Urinary bladder (tissue), 4 donors: ENCODE data around the gene SLC44A3. TPM values are rescaled to one million over a fixed set of nuclear protein-coding genes. Genes with fewer than 3 reads are reported as not detected.

Source experiments
- DNase-seq: peaks from one replicate; pipeline ENCODE4 v3.0.0-alpha.2; 2015; ENCODE audit errors: extremely low spot score
- H3K27ac ChIP-seq: one replicate; pipeline ENCODE4 v1.5.1; 2013; ENCODE audit warnings: low read depth, mild to moderate bottlenecking, moderate library complexity
- H3K36me3 ChIP-seq: one replicate; pipeline ENCODE4 v1.6.1; 2013; ENCODE audit warnings: mild to moderate bottlenecking, moderate library complexity; ENCODE audit not compliant: insufficient read depth
- H3K4me1 ChIP-seq: one replicate; pipeline ENCODE4 v1.6.1; 2013; ENCODE audit warnings: mild to moderate bottlenecking, moderate library complexity; ENCODE audit not compliant: insufficient read depth
- H3K4me3 ChIP-seq: one replicate; pipeline ENCODE4 v1.5.1; 2013; ENCODE audit warnings: low read depth, low read length
- WGBS: extraction: QIAGEN DNeasy Blood & Tissue Kit; methylation state at CpG from one replicate; pipeline ENCODE4 v1.1.7; 2013; 5-methylcytosine and 5-hydroxymethylcytosine counted together
- polyA plus RNA-seq: library from polyadenylated mRNA; stranded (reverse); fragments of 200-250 nt; gene quantifications from one replicate; pipeline ENCODE4 v1.2.3, GENCODE V29; 2013
- total RNA-seq: library from RNA; depleted of rRNA; stranded (reverse); fragments of >200 nt; gene quantifications from one replicate; pipeline ENCODE4 v1.2.3, GENCODE V29; 2014
- donor health status: healthy with polysubstance abuse.
- donor health status: healthy.

SLC44A3 gene
- total RNA-seq: 11.8 TPM
- polyA plus RNA-seq: 9.4 TPM

- Histone ChIP-seq H3K4me3 (peak within 1 kb of the TSS; percentile 79), H3K36me3 (no peaks in the 10 kb centered on the region), H3K4me1 (no peaks in the 10 kb centered on the region), H3K27ac (no peak within 1 kb of the TSS)
- WGBS: 1% methylated on average over 77 of the region's 77 CpGs
- DNase-seq: no peak
Observed at GRCh38 chr1:94819945-94820746, at the start of gene SLC44A3. TSS of gene SLC44A3 (plus strand) at chr1:94820357. CDS start at chr1:94820452, 95 bp downstream.

- no peaks in the 10 kb centered on the region for H3K4me1 ChIP-seq
- H3K36me3 ChIP-seq: no peaks in the 10 kb centered on the region
- no peak overlapping the region for H3K27ac ChIP-seq
- H3K4me3 ChIP-seq: no peak overlapping the region
- DNase-seq: no peak
- 94% methylated on average over 5 of the region's 5 CpGs for WGBS
Observed at GRCh38 chr1:94772230-94772641, 47.9 kb upstream of the SLC44A3 start.

- no peaks in the 10 kb centered on the region for H3K4me1 ChIP-seq
- no peak for DNase-seq
- no peak overlapping the region for H3K27ac ChIP-seq
- H3K4me3 ChIP-seq: no peak overlapping the region
- H3K36me3 ChIP-seq: no peaks in the 10 kb centered on the region
- 82% methylated on average over 3 of the region's 3 CpGs for WGBS
Observed at GRCh38 chr1:94772845-94773244, 47.3 kb upstream of the SLC44A3 start.

GRCh38 chr1:94773296-94773809 is 46.8 kb upstream of the SLC44A3 start:
- H3K4me1 ChIP-seq: no peaks in the 10 kb centered on the region
- H3K4me3 ChIP-seq: no peak overlapping the region
- WGBS: 88% methylated on average over 6 of the region's 6 CpGs
- no peak for DNase-seq
- no peaks in the 10 kb centered on the region for H3K36me3 ChIP-seq
- no peak overlapping the region for H3K27ac ChIP-seq

GRCh38 chr1:94773931-94774422 is 46.2 kb upstream of the SLC44A3 start:
- no peak overlapping the region for H3K27ac ChIP-seq
- H3K36me3 ChIP-seq: no peaks in the 10 kb centered on the region
- 90% methylated on average over 8 of the region's 8 CpGs for WGBS
- H3K4me1 ChIP-seq: no peaks in the 10 kb centered on the region
- DNase-seq: no peak
- H3K4me3 ChIP-seq: no peak overlapping the region

GRCh38 chr1:94776474-94776873 is 43.7 kb upstream of the SLC44A3 start:
- H3K4me1 ChIP-seq: no peaks in the 10 kb centered on the region
- H3K36me3 ChIP-seq: no peaks in the 10 kb centered on the region
- no peak overlapping the region for H3K4me3 ChIP-seq
- no peak overlapping the region for H3K27ac ChIP-seq
- DNase-seq: no peak
- WGBS: 89% methylated on average over 1 of the region's 1 CpG

GRCh38 chr1:94777281-94777680 is 42.9 kb upstream of the SLC44A3 start:
- DNase-seq: no peak
- no peaks in the 10 kb centered on the region for H3K36me3 ChIP-seq
- H3K4me3 ChIP-seq: no peak overlapping the region
- no peak overlapping the region for H3K27ac ChIP-seq
- H3K4me1 ChIP-seq: no peaks in the 10 kb centered on the region

GRCh38 chr1:94778808-94779207 is 41.3 kb upstream of the SLC44A3 start:
- DNase-seq: no peak
- no peak overlapping the region for H3K4me3 ChIP-seq
- H3K36me3 ChIP-seq: no peaks in the 10 kb centered on the region
- H3K27ac ChIP-seq: no peak overlapping the region
- H3K4me1 ChIP-seq: no peaks in the 10 kb centered on the region

GRCh38 chr1:94783342-94784189 is 36.6 kb upstream of the SLC44A3 start:
- WGBS: 47% methylated on average over 12 of the region's 12 CpGs
- no peak for DNase-seq
- peak overlapping the region; percentile 45 for H3K27ac ChIP-seq
- H3K4me3 ChIP-seq: no peak overlapping the region
- no peaks in the 10 kb centered on the region for H3K36me3 ChIP-seq
- peaks cover 1% of the 10 kb centered on the region for H3K4me1 ChIP-seq

- Histone ChIP-seq H3K4me3 (no peak overlapping the region), H3K27ac (no peak overlapping the region), H3K4me1 (peaks cover 1% of the 10 kb centered on the region), H3K36me3 (no peaks in the 10 kb centered on the region)
- DNase-seq: no peak
- 96% methylated on average over 7 of the region's 7 CpGs for WGBS
Observed at GRCh38 chr1:94784190-94784515, 36.0 kb upstream of the SLC44A3 start.

GRCh38 chr1:94787691-94788090 is 32.5 kb upstream of the SLC44A3 start:
- WGBS: 94% methylated on average over 1 of the region's 1 CpG
- no peaks in the 10 kb centered on the region for H3K36me3 ChIP-seq

GRCh38 chr1:94790246-94790645 is 29.9 kb upstream of the SLC44A3 start:
- no peak overlapping the region for H3K4me3 ChIP-seq
- 92% methylated on average over 2 of the region's 2 CpGs for WGBS
- no peaks in the 10 kb centered on the region for H3K36me3 ChIP-seq
- DNase-seq: no peak
- H3K27ac ChIP-seq: no peak overlapping the region
- H3K4me1 ChIP-seq: no peaks in the 10 kb centered on the region

More at GRCh38 chr1:94787691-94788090, 32.5 kb upstream of the SLC44A3 start:
- H3K4me3 ChIP-seq: no peak overlapping the region
- no peak for DNase-seq
- no peak overlapping the region for H3K27ac ChIP-seq
- H3K4me1 ChIP-seq: peaks cover 1% of the 10 kb centered on the region

GRCh38 chr1:94790670-94791069 is 29.5 kb upstream of the SLC44A3 start:
- Histone ChIP-seq H3K36me3 (no peaks in the 10 kb centered on the region), H3K4me1 (no peaks in the 10 kb centered on the region), H3K27ac (no peak overlapping the region), H3K4me3 (no peak overlapping the region)
- DNase-seq: no peak
- 94% methylated on average over 1 of the region's 1 CpG for WGBS
